K562 (cell line): ENCODE measurements around the gene UBE2S. TPM values are rescaled to one million over a fixed set of nuclear protein-coding genes. Genes with fewer than 3 reads are reported as not detected.

Experiments used
- ATAC-seq: fragments of 200-7000 bp; cut with Tn5 transposase; 3 replicates; pipeline ENCODE4 v1.9.1; 2020; ENCODE audit warnings: moderate library complexity
- BruUV-seq: library from RNA; stranded (reverse); fragments of 400-500 nt; replicated peaks from 2 replicates; lab custom pipeline; 2021; lab: Mats Ljungman, UMichigan
- CTCF ChIA-PET: fragments of 300-600 bp; formaldehyde crosslinking; extraction: SDS; loops from one replicate; lab custom pipeline; 2021; ENCODE audit warnings: low intra/inter-chr PET ratio; lab: Yijun Ruan, JAX
- POLR2A ChIA-PET: fragments of 300-600, 350-650 bp; sonication (Branson Sonifier 250); formaldehyde crosslinking; extraction: SDS; loops from one replicate; lab custom pipeline; 2021; ENCODE audit warnings: antibody characterized with exemption, inconsistent platforms; lab: Yijun Ruan, JAX
- DNase-seq, 4 experiments: peaks; one replicate each; pipeline versions ENCODE4 v3.0.0 to v3.0.0-alpha.2; 2011 to 2018; ENCODE audit warnings: low spot score in 3 of 4, mixed read lengths in 3 of 4; ENCODE audit errors: extremely low read depth in 1 of 4
- FAIRE-seq: peaks from 2 replicates; lab custom pipeline; 2011; peaks lifted over from hg19 to GRCh38; lab: Jason Lieb, UNC
- H2AFZ ChIP-seq: 2 replicates; pipeline ENCODE4 v1.6.0; 2011; ENCODE audit warnings: low read depth, low read length, control low read depth, inconsistent platforms
- H3K27ac ChIP-seq: fragments of 200-600 bp; 3 replicates; pipeline ENCODE4 v1.8.0; 2011; ENCODE audit warnings: low read depth, mild to moderate bottlenecking, control low read depth, inconsistent platforms, low read length, moderate library complexity, mixed read lengths; ENCODE audit errors: extremely low read depth
- H3K27me3 ChIP-seq, 2 experiments: fragments of 300-600 bp in 1 of 2; 2 replicates in 1 of 2; 3 replicates in 1 of 2; pipeline versions ENCODE4 v1.6.0 to v1.8.0; 2011; ENCODE audit warnings: inconsistent platforms in 2 of 2, low read length in 2 of 2, mild to moderate bottlenecking in 1 of 2, mixed read lengths in 1 of 2, moderate library complexity in 1 of 2; ENCODE audit not compliant: control insufficient read depth in 2 of 2, insufficient read depth in 2 of 2
- H3K36me3 ChIP-seq: fragments of 300-600 bp; 3 replicates; pipeline ENCODE4 v1.8.0; 2011; ENCODE audit warnings: mild to moderate bottlenecking, low read length, inconsistent platforms; ENCODE audit not compliant: control insufficient read depth, insufficient read depth
- H3K4me1 ChIP-seq, 2 experiments: fragments of 200-600 bp in 1 of 2; replicated peaks in 1 of 2; 2 replicates in 1 of 2; 3 replicates in 1 of 2; pipeline versions ENCODE4 v1.5.1 to v1.8.0; 2011; ENCODE audit warnings: inconsistent platforms in 2 of 2, low read length in 2 of 2, mild to moderate bottlenecking in 1 of 2, mixed read lengths in 1 of 2, moderate library complexity in 1 of 2; ENCODE audit not compliant: control insufficient read depth in 2 of 2, insufficient read depth in 2 of 2
- H3K4me2 ChIP-seq: 2 replicates; pipeline ENCODE4 v1.6.1; 2011; ENCODE audit warnings: low read length, control low read depth, inconsistent platforms, mixed read lengths; ENCODE audit not compliant: insufficient read depth
- H3K4me3 ChIP-seq: fragments of 200-600 bp; sonication (generic), shearing (Covaris generic); 2 replicates; pipeline ENCODE4 v1.5.1; 2016; ENCODE audit warnings: control low read depth, inconsistent platforms
- H3K79me2 ChIP-seq: fragments of 200-600 bp; 3 replicates; pipeline ENCODE4 v1.8.0; 2011; ENCODE audit warnings: low read length, inconsistent platforms; ENCODE audit not compliant: control insufficient read depth, insufficient read depth
- H3K9ac ChIP-seq, 2 experiments: 2 replicates each; pipeline versions ENCODE4 v1.6.0 to v1.6.1; 2011; ENCODE audit warnings: low read depth in 2 of 2, low read length in 2 of 2, control low read depth in 1 of 2, inconsistent platforms in 1 of 2, mild to moderate bottlenecking in 1 of 2, mixed read lengths in 1 of 2; ENCODE audit not compliant: insufficient read depth in 1 of 2
- H3K9me1 ChIP-seq: one replicate; pipeline ENCODE4 v1.6.0; 2011; ENCODE audit warnings: inconsistent platforms, mild to moderate bottlenecking, low read length, moderate library complexity; ENCODE audit not compliant: control insufficient read depth, insufficient read depth
- H3K9me3 ChIP-seq: replicated peaks from 2 replicates; pipeline ENCODE4 v1.5.1; 2011; ENCODE audit warnings: low read depth, low read length, inconsistent platforms; ENCODE audit not compliant: control insufficient read depth, insufficient read depth
- H4K20me1 ChIP-seq: replicated peaks from 2 replicates; pipeline ENCODE4 v1.6.1; 2011; ENCODE audit warnings: low read length, inconsistent platforms, mixed read lengths; ENCODE audit not compliant: control insufficient read depth, insufficient read depth
- COPS2 ChIP-seq: fragments of 450-650 bp; conservative IDR thresholded peaks from 2 replicates; pipeline ENCODE4 v1.6.1; 2016; ENCODE audit warnings: mild to moderate bottlenecking, moderate library complexity
- DPF2 ChIP-seq: fragments of 450-650 bp; IDR thresholded peaks from 2 replicates; pipeline ENCODE4 v1.6.1; 2016
- FOXA3 ChIP-seq, 2 experiments: fragments of 450-650 bp in 1 of 2; sonication (generic) in 1 of 2; formaldehyde crosslinking; IDR thresholded peaks in 1 of 2; conservative IDR thresholded peaks in 1 of 2; 2 replicates each; pipeline versions ENCODE4 v1.4.0 to v1.8.0; 2020 to 2022; ENCODE audit warnings: mild to moderate bottlenecking in 2 of 2, missing genetic modification reagents in 1 of 2
- POLR2A ChIP-seq: fragments of 450-650 bp; conservative IDR thresholded peaks from 2 replicates; pipeline ENCODE4 v1.6.1; 2016
- POLR2AphosphoS5 ChIP-seq: IDR thresholded peaks from 2 replicates; pipeline ENCODE4 v1.6.1; 2011; ENCODE audit warnings: mild to moderate bottlenecking, low read depth, low read length, moderate library complexity; ENCODE audit not compliant: control insufficient read depth, insufficient read depth
- PTBP1 ChIP-seq: fragments of 200-400 bp; formaldehyde crosslinking; IDR thresholded peaks from 2 replicates; pipeline ENCODE4 v1.6.1; 2017; ENCODE audit warnings: low read depth, low read length
- SAFB2 ChIP-seq: fragments of 200-400 bp; formaldehyde crosslinking; IDR thresholded peaks from 2 replicates; pipeline ENCODE4 v1.6.1; 2018; ENCODE audit warnings: borderline replicate concordance, low read length, low read depth, moderate library complexity; ENCODE audit not compliant: severe bottlenecking
- SMARCA4 ChIP-seq: fragments of 450-650 bp; IDR thresholded peaks from 2 replicates; pipeline ENCODE4 v1.6.1; 2016
- TSC22D4 ChIP-seq: fragments of 450-650 bp; IDR thresholded peaks from 2 replicates; pipeline ENCODE4 v1.6.1; 2016; ENCODE audit warnings: missing genetic modification characterization, missing biosample characterization, control low read depth
- ZFP36 ChIP-seq: fragments of 150-350 bp; IDR thresholded peaks from 2 replicates; pipeline ENCODE4 v1.6.1; 2018; ENCODE audit warnings: low read length, low read depth; ENCODE audit not compliant: partially characterized antibody
- ZNF184 ChIP-seq: sonication (generic); formaldehyde crosslinking; IDR thresholded peaks from 2 replicates; pipeline ENCODE4 v1.5.0; 2020; ENCODE audit warnings: missing genetic modification reagents
- ZNF445 ChIP-seq: fragments of 250-450 bp; sonication (Bioruptor Pico); IDR thresholded peaks from 2 replicates; pipeline ENCODE4 v1.4.0; 2020; ENCODE audit warnings: low read depth, mild to moderate bottlenecking, moderate library complexity
- ZNF79 ChIP-seq: fragments of 250-450 bp; sonication (Bioruptor Pico); IDR thresholded peaks from 2 replicates; pipeline ENCODE4 v1.4.0; 2020; ENCODE audit warnings: low read depth, mild to moderate bottlenecking, moderate library complexity
- WGBS: fragments of 100-300 bp; shearing (Covaris generic); methylation state at CpG from one replicate; pipeline ENCODE4 v1.1.6; 2016; ENCODE audit warnings: low coverage, mixed read lengths; ENCODE audit not compliant: insufficient coverage; ENCODE audit errors: missing lambda C conversion rate; 5-methylcytosine and 5-hydroxymethylcytosine counted together
- in situ Hi-C: fragments of 300-500 bp; cut with MboI; formaldehyde crosslinking; loops from 4 replicates; pipeline ENCODE4 v1.15.0; 2018; ENCODE audit warnings: inconsistent platforms, mixed read lengths
- intact Hi-C: fragments of 100-400 bp; cut with micrococcal nuclease; formaldehyde crosslinking; loops from 2 replicates; pipeline ENCODE4 v1.14.2; 2022
- polyA plus RNA-seq, 8 experiments: library from polyadenylated mRNA; depleted of rRNA in 4 of 8; stranded (reverse) in 5 of 8; unstranded in 3 of 8; fragments of >200 nt; fragmentation: Nextera tagmentation in 2 of 8; fragmentation: Illumina TruSeq in 1 of 8; extraction: Ambion mirVana in 2 of 8; extraction: Trizol in 1 of 8; gene quantifications; 2 replicates each; pipeline versions ENCODE4 v1.2.1 to v1.2.3, GENCODE V29; 2011 to 2014; ENCODE audit warnings: inconsistent platforms in 1 of 8, missing spikeins in 1 of 8
- total RNA-seq, 7 experiments: library from RNA; depleted of rRNA in 6 of 7; stranded (reverse); fragments of >200 nt in 6 of 7; fragmentation: Illumina TruSeq in 2 of 7; extraction: Trizol in 2 of 7; gene quantifications; 2 replicates each; pipeline versions ENCODE4 v1.2.1 to v1.2.3, GENCODE V29; 2011 to 2021; ENCODE audit warnings: low replicate concordance in 1 of 7
- TF ChIP-seq, protein P1 (sequence below), 2 experiments: IDR thresholded peaks; 2 replicates each; pipeline ENCODE4 v1.6.1; 2011; ENCODE audit warnings: borderline replicate concordance in 1 of 2, control low read depth in 1 of 2, low read depth in 1 of 2, low read length in 1 of 2, mild to moderate bottlenecking in 1 of 2, mixed read lengths in 1 of 2, moderate library complexity in 1 of 2; ENCODE audit not compliant: insufficient read depth in 1 of 2, insufficient read length in 1 of 2, poor library complexity in 1 of 2, severe bottlenecking in 1 of 2; ENCODE audit errors: extremely low read depth in 1 of 2
- TF ChIP-seq, protein P2 (sequence below), 2 experiments: fragments of 450-650 bp in 1 of 2; sonication (generic) in 1 of 2; formaldehyde crosslinking in 1 of 2; IDR thresholded peaks in 1 of 2; conservative IDR thresholded peaks in 1 of 2; 2 replicates each; pipeline versions ENCODE4 v1.6.1 to v1.8.1; 2016 to 2023; ENCODE audit warnings: mild to moderate bottlenecking in 2 of 2, moderate library complexity in 2 of 2, inconsistent platforms in 1 of 2, missing genetic modification reagents in 1 of 2
- TF ChIP-seq, protein P3 (sequence below): sonication (generic); formaldehyde crosslinking; IDR thresholded peaks from 2 replicates; pipeline ENCODE4 v1.5.0; 2020; ENCODE audit warnings: missing genetic modification reagents
- TF ChIP-seq, protein P4 (sequence below): fragments of 450-650 bp; formaldehyde crosslinking; IDR thresholded peaks from 2 replicates; pipeline ENCODE4 v1.4.0; 2022; ENCODE audit warnings: missing genetic modification characterization

Gene UBE2S
- total and polyA plus RNA-seq, 9 of the 15 experiments (the other 6 are each of a cell fraction or from before 2014, with no cell fraction given), result 1.5 to 1,305 (median 157) TPM

DNA sequence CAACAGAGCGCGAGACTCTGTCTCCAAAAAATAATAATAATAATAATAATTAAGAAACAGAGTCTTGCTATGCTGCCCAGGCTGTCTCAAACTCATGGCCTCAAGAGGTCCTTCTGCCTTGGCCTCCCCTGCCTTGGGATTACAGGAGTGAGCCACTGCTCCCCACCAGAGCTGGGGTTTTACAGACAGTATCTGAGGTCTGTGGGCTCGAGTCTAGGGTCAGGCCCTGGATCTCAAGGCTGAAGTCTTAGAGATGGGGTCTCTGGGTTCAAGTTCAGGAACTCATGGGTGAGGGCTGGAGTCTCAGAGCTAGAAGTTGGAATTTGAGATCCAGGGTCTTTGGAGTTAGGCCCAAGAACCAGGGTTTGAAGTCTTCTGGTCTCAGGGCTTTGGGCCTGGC is 40.8 kb downstream of the UBE2S start:
- no TSS peak for BruUV-seq
- Histone ChIP-seq H2AFZ (no peak overlapping the region), H3K4me3 (no peak overlapping the region), H3K9me1 (no peaks in the 10 kb centered on the region), H3K27ac (no peak overlapping the region), H3K4me1 (peaks cover 0 to 53% of the 10 kb centered on the region in 2 experiments; a peak in 3 of 5 replicates), H3K9ac (no peak overlapping the region; a peak in 1 of 4 replicates), H3K4me2 (no peak overlapping the region), H3K9me3 (no peaks in the 10 kb centered on the region), H3K79me2 (no peaks in the 10 kb centered on the region), H3K27me3 (peaks cover 11% of the 10 kb centered on the region in 2 experiments; a peak in 3 of 5 replicates), H4K20me1 (0 out of 2 replicates have a peak, but pooled peaks cover 3% of the 10 kb centered on the region), H3K36me3 (no peaks in the 10 kb centered on the region)
- CTCF ChIA-PET, result no interaction called here
- ATAC-seq, result no peak
- intact Hi-C loops, result no loop called here
- in situ Hi-C loops, result no loop called here
- DNase-seq, result no peak
- FAIRE-seq, result no peak
- WGBS, result 73% methylated on average over 3 of the region's 3 CpGs
- TF ChIP-seq COPS2 (no peak), DPF2 (no peak), SMARCA4 (no peak), TSC22D4 (tag) (no peak), FOXA3 (CRISPR knock-in tag; conservative IDR thresholded peaks at IDR 0.05 in 1 of 2, IDR thresholded peaks at IDR 0.05 in 1 of 2) (no peak), SAFB2 (no peak), ZNF184 (CRISPR knock-in tag) (no peak), ZFP36 (no peak), ZNF445 (CRISPR knock-in tag) (no peak), ZNF79 (no peak), POLR2AphosphoS5 (no peak), PTBP1 (no peak), POLR2A (no peak)
- TF ChIP-seq, protein P1, sequence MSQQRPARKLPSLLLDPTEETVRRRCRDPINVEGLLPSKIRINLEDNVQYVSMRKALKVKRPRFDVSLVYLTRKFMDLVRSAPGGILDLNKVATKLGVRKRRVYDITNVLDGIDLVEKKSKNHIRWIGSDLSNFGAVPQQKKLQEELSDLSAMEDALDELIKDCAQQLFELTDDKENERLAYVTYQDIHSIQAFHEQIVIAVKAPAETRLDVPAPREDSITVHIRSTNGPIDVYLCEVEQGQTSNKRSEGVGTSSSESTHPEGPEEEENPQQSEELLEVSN (IDR thresholded peaks at IDR 0.05; ENCODE audit: borderline replicate concordance in 1 of 2, extremely low read depth in 1 of 2, insufficient read depth in 1 of 2, insufficient read length in 1 of 2, low read depth in 1 of 2, low read length in 1 of 2, poor library complexity in 1 of 2, severe bottlenecking in 1 of 2), result no peak
- TF ChIP-seq, protein P2, sequence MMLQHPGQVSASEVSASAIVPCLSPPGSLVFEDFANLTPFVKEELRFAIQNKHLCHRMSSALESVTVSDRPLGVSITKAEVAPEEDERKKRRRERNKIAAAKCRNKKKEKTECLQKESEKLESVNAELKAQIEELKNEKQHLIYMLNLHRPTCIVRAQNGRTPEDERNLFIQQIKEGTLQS (IDR thresholded peaks at IDR 0.05), result no peak
- TF ChIP-seq, protein P2 (CRISPR knock-in tag; conservative IDR thresholded peaks at IDR 0.05), result no peak
- TF ChIP-seq, protein P3, sequence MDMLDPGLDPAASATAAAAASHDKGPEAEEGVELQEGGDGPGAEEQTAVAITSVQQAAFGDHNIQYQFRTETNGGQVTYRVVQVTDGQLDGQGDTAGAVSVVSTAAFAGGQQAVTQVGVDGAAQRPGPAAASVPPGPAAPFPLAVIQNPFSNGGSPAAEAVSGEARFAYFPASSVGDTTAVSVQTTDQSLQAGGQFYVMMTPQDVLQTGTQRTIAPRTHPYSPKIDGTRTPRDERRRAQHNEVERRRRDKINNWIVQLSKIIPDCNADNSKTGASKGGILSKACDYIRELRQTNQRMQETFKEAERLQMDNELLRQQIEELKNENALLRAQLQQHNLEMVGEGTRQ (CRISPR knock-in tag), result no peak
- TF ChIP-seq, protein P4, sequence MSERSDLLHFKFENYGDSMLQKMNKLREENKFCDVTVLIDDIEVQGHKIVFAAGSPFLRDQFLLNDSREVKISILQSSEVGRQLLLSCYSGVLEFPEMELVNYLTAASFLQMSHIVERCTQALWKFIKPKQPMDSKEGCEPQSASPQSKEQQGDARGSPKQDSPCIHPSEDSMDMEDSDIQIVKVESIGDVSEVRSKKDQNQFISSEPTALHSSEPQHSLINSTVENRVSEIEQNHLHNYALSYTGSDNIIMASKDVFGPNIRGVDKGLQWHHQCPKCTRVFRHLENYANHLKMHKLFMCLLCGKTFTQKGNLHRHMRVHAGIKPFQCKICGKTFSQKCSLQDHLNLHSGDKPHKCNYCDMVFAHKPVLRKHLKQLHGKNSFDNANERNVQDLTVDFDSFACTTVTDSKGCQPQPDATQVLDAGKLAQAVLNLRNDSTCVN (CRISPR knock-in tag), result no peak
- POLR2A ChIA-PET, result interaction anchor here (0.7 to 1.3 kb wide), 3 partner anchors 11 to 21 kb away, joined by 3 to 5 read pairs (median 4); no protein-coding TSS in a partner anchor
